Activated gamma-delta T cell treated with Interleukin-2 at 50 U/mL for 16 hours (primary cell): ENCODE data around the gene TIGD3.

ENCODE experiments used
- DNase-seq: peaks from one replicate; pipeline ENCODE4 v3.0.0-alpha.2; 2020

TIGD3 gene

GRCh38 chr11:65375012-65375411, 20.5 kb downstream of the TIGD3 start:
- DNase-seq: no peak

- no peak for DNase-seq
These were observed 21.7 kb downstream of the TIGD3 start for GRCh38 chr11:65376138-65376713.

- no peak for DNase-seq
These were observed 22.5 kb downstream of the TIGD3 start for GRCh38 chr11:65377036-65377435.

- no peak for DNase-seq
These were observed 23.2 kb downstream of the TIGD3 start for GRCh38 chr11:65377777-65378176.

GRCh38 chr11:65378208-65378927, 23.8 kb downstream of the TIGD3 start:
- no peak for DNase-seq

- DNase-seq: no peak
These were observed 24.5 kb downstream of the TIGD3 start for GRCh38 chr11:65378928-65379638.

GRCh38 chr11:65379698-65380459, 25.3 kb downstream of the TIGD3 start:
- no peak for DNase-seq

GRCh38 chr11:65380460-65381119, 26.0 kb downstream of the TIGD3 start:
- DNase-seq: no peak

GRCh38 chr11:65381716-65382032, 27.1 kb downstream of the TIGD3 start:
- DNase-seq: no peak

GRCh38 chr11:65382033-65382803, 27.7 kb downstream of the TIGD3 start, which contains the start of gene SLC25A45:
SLC25A45 (minus strand) TSS chr11:65382646; CDS start chr11:65381951, 695 bp downstream.
- peak; percentile 92 for DNase-seq

- DNase-seq: no peak
These were observed 28.3 kb downstream of the TIGD3 start for GRCh38 chr11:65382804-65383368.

- no peak for DNase-seq
These were observed 29.2 kb downstream of the TIGD3 start for GRCh38 chr11:65383778-65384177.

GRCh38 chr11:65384301-65384889, 29.8 kb downstream of the TIGD3 start:
- DNase-seq: no peak

GRCh38 chr11:65386307-65387140, 32.0 kb downstream of the TIGD3 start, which contains the start of gene FRMD8:
FRMD8 (plus strand) TSS chr11:65386637; CDS start chr11:65387037, 400 bp downstream.
- peak; percentile 88 for DNase-seq

GRCh38 chr11:65388731-65389130, 34.2 kb downstream of the TIGD3 start:
- DNase-seq: no peak

GRCh38 chr11:65389294-65389980, 34.9 kb downstream of the TIGD3 start:
- no peak for DNase-seq

- no peak for DNase-seq
These were observed 35.8 kb downstream of the TIGD3 start for GRCh38 chr11:65390099-65390941.

GRCh38 chr11:65390996-65391395, 36.4 kb downstream of the TIGD3 start:
- no peak for DNase-seq
